ENCODE measurements around the gene BEND5.

The BEND5 gene

GRCh38 chr1:48678710-48679505, 97.8 kb downstream of the BEND5 start:
- DNase-seq: no peak

All from stimulated activated CD4-positive, alpha-beta T cell treated with anti-CD3 and anti-CD28 coated beads, Interleukin-4, amount 100 ng/mL, for 1 hour (primary cell).